ENCODE data around the gene LYST.
"Not testable (repeated sequence)": the region's sequence is repeated elsewhere in the genome, so short reads cannot be mapped to it uniquely, and the experiment has no call there.

Gene LYST

DNA sequence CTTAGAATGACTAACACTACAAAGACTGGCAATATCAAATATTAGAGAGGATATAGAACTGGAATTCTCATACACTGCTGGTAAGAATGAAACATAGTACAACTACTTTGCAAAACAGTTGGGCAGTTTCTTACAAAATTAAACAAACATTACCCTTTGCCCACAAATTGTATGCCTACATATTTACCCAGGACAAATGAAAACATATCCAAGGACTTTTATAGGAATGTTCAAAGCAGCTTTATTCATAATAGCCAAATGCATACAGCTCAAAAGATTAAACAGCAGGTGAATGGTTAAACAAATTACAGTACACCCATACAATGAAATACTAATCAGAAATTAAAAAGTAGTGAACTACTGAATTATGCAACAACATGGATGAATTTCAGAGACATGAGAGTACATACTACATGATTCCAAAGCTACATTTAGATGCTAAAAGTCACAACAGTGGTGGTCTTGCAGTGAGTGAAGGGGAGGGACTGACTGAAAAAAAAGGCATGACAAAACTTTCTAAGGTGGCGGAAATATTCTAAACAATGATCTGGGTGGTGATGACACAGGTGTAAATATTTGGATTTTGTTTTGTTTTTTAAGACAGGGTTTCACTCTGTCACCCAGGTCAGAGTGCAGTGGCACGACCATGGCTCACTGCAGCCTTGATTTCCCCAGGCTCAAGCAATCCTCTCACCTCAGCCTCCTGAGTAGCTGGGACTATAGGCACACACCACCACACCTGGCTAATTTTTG, 40.4 kb downstream of the LYST start:
- no peak overlapping the region for H3K4me3 ChIP-seq
- H3K27ac ChIP-seq: no peak overlapping the region

DNA sequence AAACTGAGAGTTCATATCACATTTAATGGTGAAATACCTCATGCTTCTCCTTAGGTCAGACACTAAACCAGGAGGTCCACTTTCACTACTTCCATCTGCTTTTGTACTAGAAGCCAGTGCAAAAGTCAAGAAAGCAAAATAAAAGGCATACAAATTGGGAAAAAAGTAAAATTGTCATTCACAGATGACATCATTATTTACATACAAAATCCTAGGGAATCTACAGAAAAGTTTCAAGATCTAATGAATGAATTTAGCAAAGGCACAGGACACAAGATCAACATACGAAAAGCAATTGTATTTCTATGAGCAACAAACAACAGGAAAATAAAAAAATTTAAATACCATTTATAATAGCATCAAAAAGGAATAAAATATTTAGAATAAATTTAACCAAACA, 41.5 kb downstream of the LYST start:
- no peak overlapping the region for H3K27ac ChIP-seq
- no peak overlapping the region for H3K4me3 ChIP-seq

DNA sequence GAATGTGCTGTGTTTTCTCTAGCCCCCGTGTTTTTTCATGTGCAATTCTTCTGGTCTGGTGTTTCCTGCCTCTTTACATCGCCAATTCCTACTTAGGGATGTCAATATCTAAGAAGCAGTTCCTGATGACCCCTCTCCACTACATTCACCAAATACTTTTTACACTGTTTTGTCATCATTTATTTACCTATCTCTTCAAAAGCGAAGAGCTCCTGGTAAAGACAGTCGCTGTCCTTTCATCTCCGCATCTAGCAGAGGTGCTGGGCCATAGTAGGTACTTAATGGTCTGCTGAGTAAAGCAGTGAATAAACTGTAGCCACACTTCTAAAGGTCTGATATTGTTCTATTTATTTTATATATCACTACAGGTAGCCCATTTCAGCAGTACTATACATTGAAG, 43.0 kb downstream of the LYST start:
- H3K27ac ChIP-seq: no peak overlapping the region
- H3K4me3 ChIP-seq: no peak overlapping the region

GRCh38 chr1:235822685-235823084, 44.0 kb downstream of the LYST start:
- no peak overlapping the region for H3K4me3 ChIP-seq
- H3K27ac ChIP-seq: no peak overlapping the region

DNA sequence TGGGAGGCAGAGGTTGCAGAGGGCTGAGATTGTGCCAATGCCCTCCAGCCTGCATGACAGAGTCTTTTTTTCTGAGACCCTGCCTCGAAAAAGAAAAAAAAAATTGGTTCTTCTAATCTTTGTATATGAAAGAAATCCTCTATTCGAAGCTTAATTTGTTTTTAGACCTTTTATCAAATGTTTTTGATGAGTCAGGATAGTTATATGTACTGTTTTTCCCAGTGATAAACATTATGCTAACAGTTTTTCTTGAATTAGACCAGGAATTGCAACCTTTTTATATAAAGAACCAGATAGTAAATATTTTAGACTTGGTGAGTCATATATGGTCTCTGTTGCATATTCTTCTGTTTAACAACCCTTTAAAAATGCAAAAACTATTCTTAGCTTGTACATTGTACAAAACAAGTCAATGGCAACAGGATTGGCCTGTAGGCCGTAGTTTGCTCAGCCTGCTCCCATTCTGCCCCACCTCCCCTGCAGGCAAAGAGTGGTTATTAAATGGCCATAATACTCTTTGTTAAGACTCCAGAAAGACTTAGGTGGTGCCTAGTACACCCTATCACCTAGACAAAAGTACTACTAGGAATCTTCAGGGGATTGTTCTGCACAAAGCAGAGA, 45.2 kb downstream of the LYST start:
- Histone ChIP-seq H3K27ac (peak overlapping the region in 1 of 21 experiments; percentile 43), H3K4me3 (no peak overlapping the region)

GRCh38 chr1:235820061-235820460, 46.6 kb downstream of the LYST start:
- no peak overlapping the region for H3K4me3 ChIP-seq
- H3K27ac ChIP-seq: no peak overlapping the region

- Histone ChIP-seq H3K4me3 (no peak overlapping the region), H3K27ac (no peak overlapping the region)
These were observed 48.0 kb downstream of the LYST start for GRCh38 chr1:235818632-235819136.

- no peak overlapping the region for H3K4me3 ChIP-seq
- H3K27ac ChIP-seq: no peak overlapping the region
These were observed 49.5 kb downstream of the LYST start for GRCh38 chr1:235817101-235817728.

- no peak overlapping the region for H3K4me3 ChIP-seq
- H3K27ac ChIP-seq: no peak overlapping the region
These were observed 56.9 kb downstream of the LYST start for GRCh38 chr1:235809688-235810397.

- Histone ChIP-seq H3K27ac (no peak overlapping the region), H3K4me3 (no peak overlapping the region)
These were observed 58.5 kb downstream of the LYST start for GRCh38 chr1:235808223-235808622.

DNA sequence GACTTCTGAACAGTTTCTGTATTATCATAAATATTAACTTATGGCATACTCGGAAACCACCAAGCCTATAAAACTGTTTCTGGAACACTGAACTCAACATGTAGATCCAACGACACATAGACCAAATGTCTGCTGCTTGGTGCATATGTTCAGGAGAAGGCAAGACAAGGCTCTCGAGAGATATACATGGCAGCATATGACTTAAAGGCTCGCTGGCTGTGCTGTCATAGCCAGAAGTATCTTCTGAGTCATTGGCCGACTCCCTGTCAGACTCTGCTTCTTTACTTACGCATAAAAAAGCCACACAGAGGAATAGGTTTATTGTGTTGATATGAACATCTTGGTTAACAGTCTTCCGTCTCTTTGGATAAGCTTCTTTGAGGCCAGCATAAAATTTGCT, 60.6 kb downstream of the LYST start:
- Histone ChIP-seq H3K27ac (no peak overlapping the region), H3K4me3 (no peak overlapping the region)

GRCh38 chr1:235802573-235803346, 63.9 kb downstream of the LYST start:
- H3K27ac ChIP-seq: no peak overlapping the region
- H3K4me3 ChIP-seq: no peak overlapping the region

DNA sequence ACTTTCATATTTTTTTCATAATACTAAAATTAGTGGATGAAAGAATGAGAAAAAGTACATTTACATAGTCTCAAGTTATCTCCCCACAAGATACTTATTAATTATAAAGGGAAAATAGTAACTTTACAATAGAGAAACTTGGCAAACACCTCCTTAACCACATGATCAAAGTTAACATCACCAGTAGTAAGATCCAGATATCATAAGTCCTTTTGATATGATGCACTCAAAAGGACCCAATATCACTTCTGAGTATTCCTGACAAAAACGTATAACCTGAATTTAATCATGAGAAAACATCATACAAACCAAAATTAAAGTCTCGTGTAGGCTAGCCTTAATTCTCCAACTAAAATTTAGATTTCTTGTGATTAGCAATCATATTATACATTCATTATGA, 67.4 kb downstream of the LYST start:
- Histone ChIP-seq H3K4me3 (no peak overlapping the region), H3K27ac (no peak overlapping the region)

DNA sequence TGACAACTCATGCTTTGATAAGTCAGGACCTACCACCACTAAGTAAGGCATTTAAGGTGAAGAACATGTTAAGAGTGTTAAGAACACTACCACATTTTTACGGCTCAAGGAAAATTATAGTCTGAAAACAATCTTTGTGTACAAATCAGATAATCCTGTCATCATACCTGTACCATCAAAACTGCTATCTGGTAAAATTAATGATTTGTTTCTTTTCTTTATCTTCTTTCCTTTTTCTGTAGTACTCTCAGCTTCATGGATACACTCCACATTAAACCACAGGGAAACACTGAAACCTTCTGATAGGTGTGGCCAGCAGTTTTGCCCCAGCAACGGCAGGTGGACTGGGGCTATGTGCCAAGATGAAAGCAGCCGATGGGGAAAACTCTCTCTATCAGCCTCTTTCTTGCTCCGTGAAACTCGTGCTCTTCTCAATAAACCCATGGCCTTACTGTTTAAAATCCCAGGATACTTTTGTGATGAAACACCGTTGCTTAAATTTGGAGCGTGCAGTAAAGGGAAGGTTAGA, 75.1 kb downstream of the LYST start:
- no peak overlapping the region for H3K4me3 ChIP-seq

GRCh38 chr1:235790123-235790522, 76.6 kb downstream of the LYST start:
- no peak overlapping the region for H3K4me3 ChIP-seq
- no peak overlapping the region for H3K27ac ChIP-seq

More for the DNA sequence above, 75.1 kb downstream of the LYST start:
- H3K27ac ChIP-seq: no peak overlapping the region

GRCh38 chr1:235786227-235786898, 80.3 kb downstream of the LYST start:
- H3K27ac ChIP-seq, H3K4me3 ChIP-seq: not testable (repeated sequence)

DNA sequence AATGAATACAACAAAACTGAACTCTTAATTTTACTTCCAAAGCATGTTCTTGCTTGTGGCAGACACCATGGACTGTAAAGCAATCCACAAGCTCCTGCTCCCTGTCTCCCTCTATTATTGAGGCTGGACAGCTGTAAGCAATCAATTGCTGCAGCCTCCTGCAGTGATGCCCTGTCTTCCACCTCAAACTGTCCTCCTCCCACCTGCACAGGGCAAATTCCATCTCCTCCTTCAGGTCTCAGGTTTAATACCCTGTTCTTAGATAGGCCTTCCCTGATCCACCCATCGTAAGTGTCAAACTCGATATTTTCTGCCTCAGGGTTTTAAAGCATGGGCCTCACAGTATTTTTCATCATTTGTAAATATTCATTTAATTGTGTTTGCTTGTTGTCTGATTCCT, 81.8 kb downstream of the LYST start:
- Histone ChIP-seq H3K4me3 (no peak overlapping the region), H3K27ac (no peak overlapping the region)

GRCh38 chr1:235783148-235783776, 83.4 kb downstream of the LYST start:
- H3K4me3 ChIP-seq: no peak overlapping the region
- no peak overlapping the region for H3K27ac ChIP-seq

Data from skin epidermis (tissue), 12 donors.